Measurements from ENCODE around the gene C1orf105. TPM values are rescaled to one million over a fixed set of nuclear protein-coding genes. Genes with fewer than 3 reads are reported as not detected.

C1orf105 gene
- total RNA-seq, 1 donor from 2014 or later = not detected

DNA sequence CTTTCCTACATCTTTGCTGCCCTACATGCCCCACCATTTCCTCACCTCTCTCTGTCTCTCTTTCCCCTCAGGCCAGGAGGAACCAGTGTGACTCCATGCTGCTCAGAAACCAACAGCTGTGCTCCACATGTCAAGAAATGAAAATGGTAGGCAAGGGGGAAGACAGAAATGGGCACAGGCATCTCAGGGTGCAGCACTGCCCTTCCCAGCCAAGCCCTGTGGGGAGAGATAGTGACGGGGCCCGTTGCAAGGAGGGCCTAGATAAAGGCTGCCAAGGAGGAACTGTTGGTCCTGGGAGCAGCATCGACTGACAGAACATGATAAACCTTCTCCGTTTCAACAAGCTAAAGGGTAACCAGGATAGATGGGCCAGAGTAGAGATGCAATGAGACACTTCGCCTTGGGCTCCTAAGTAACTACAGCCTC, 35.9 kb downstream of the C1orf105 start:
- no peak for DNase-seq (ENCODE audit: low spot score)

DNA sequence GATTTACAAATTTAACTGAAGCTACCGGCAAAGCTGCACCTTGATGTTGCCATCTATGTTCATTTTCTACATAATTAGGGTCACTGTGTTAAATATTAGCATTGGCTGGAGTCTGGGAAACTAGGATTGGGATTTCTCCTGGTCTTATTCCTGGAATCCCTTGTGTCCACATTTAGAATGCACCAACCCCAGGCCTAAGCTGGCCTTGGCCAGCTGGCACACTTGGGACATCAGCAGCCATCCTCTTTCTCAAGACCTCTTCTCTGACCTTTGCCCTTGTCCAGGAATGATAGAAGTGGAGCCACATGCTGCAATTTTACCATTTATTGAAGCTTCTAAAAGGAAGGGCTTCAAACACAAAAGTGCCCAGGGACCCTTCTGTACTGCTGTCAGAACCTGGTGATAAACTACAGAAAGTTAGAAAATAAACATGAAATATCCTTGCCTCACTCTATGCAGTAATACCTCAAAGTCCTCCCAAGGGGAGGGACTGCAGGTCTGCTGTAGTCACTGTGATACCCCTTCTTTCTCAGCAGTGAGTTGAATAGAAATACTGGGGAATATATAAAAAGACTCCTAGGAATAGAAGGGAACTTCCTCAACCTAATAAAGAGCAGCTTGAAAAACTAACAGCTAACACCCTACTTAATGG, 37.1 kb downstream of the C1orf105 start:
- no peak for DNase-seq (ENCODE audit: low spot score)

DNA sequence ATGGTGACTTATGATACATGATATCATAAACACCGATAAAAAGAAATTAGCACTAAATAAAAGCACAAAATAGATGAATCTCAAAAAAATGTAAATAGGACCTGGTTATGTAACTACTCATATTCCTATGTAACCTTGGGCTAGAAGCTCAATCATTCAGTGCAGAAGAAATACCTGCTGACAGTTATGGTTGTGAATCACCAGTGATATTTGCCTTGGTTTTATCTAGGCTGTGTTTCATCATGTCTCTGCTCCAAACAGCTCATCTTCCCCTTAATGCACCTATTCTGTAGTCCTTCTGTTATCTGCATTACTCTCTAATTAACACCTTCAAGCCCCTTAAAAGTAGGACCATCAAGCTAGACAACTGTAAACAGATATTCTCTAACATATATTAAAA, 39.7 kb downstream of the C1orf105 start:
- no peak for DNase-seq (ENCODE audit: low spot score)

DNA sequence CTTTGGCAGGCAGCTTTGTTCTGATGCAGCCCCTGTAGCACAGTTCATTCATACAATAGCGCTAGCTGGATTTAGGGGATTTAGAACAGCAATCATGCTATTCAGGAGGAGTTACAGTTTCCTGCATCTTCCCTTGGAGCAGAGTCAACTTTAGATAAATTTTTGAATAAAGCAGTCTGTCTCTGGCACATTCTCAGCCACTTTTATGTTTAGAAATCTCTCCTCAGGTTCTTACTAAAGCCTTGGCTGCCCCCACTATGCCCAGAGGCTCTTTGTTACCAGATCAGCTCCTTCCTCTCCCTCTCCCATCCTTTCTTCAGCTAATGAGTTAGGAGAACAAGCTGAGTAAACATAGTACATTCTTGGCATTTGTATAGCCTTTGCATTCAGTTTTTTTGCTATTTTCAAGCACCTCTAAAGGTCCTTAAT, 40.4 kb downstream of the C1orf105 start:
- DNase-seq (ENCODE audit: low spot score) = peak; percentile 84

- no peak for DNase-seq (ENCODE audit: low spot score)
Measured at GRCh38 chr1:172465617-172466016, 45.1 kb downstream of the C1orf105 start.

- no peak for DNase-seq (ENCODE audit: low spot score)
Measured at GRCh38 chr1:172466795-172467407, 46.4 kb downstream of the C1orf105 start.

DNA sequence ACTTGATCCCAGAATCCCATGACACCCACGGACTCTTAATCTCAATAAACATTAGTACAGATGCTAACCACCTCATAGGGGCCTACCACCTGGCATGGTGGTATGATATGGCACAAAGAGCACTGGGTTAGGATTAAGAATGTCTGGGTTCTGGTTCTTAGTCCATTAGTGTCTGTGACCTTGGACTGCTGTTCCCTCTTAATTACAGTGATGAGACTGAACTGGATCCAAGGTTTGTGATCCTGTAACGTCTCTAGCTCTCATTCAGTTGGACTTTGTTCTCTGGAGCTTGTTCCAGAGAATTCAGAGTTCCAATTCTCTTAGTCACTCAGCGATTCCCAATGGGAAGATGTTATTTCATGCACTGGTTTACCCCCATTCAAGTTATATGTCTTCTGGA, 47.0 kb downstream of the C1orf105 start:
- no peak for DNase-seq (ENCODE audit: low spot score)

- peak; percentile 41 for DNase-seq (ENCODE audit: low spot score)
Measured at GRCh38 chr1:172468296-172468695, 47.8 kb downstream of the C1orf105 start.

DNA sequence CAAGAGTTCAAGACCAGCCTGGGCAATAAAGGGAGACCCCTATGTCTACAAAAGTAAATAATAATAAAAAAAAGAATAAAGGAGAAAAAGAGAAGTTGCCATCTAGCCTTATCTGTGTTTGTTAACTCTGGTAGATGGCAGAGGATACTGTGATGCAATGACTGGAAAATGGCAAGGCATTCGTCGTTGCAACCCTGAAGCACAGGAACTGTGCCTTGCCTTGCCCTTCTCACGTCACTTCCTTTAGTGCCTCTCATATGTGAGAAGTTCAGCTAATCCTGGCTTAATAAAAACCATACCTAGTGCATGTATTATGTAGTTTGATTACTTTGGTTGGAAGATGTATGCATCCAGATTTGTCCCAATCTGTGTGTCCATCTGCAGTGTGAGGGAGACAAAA, 49.2 kb downstream of the C1orf105 start:
- no peak for DNase-seq (ENCODE audit: low spot score)

GRCh38 chr1:172470149-172470548, 49.7 kb downstream of the C1orf105 start:
- DNase-seq (ENCODE audit: low spot score) = no peak

GRCh38 chr1:172471666-172472065, 51.2 kb downstream of the C1orf105 start:
- no peak for DNase-seq (ENCODE audit: low spot score)

DNA sequence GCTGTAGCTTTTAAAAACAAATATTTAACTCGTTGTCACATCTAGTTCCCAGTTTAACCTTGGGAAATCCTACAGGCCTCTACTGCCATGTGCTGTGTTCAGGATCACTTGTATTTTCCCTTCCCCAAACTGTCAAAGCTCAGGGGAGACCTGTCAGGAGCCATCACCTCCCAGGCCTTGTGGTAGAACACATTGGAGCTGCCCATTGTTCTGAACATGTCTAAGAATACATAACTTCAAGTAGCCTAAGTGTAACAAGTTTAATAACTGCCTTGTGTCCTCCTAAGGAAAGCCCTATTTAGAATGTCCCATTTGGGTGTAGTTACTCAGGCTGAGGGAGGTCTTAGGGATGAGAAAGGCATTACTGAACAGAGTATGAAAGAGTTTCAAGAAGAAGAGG, 52.0 kb downstream of the C1orf105 start:
- DNase-seq (ENCODE audit: low spot score) = no peak

GRCh38 chr1:172473302-172473701, 52.8 kb downstream of the C1orf105 start:
- no peak for DNase-seq (ENCODE audit: low spot score)

GRCh38 chr1:172473842-172474241, 53.4 kb downstream of the C1orf105 start:
- no peak for DNase-seq (ENCODE audit: low spot score)

GRCh38 chr1:172476218-172476811, 55.8 kb downstream of the C1orf105 start:
- peak; percentile 74 for DNase-seq (ENCODE audit: low spot score)

DNA sequence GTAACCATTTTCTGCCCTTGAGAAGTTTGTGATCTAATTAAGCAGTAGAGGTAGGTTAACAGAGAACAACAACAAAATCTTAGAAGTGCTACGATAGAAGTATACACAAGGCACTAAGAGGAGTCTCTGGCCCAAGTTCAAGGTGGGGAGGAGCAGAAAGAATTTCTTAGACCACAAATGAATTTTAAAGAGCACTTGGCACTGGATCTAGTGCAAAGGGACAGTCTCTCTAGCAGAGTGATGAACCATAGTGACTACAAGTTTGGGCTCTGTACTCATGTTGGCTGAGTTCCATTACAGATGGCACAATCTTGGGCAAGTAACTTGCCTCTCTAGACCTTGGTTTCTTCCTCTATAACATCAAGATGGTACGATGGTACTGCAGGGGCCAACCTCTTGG, 56.7 kb downstream of the C1orf105 start:
- DNase-seq (ENCODE audit: low spot score) = no peak

- DNase-seq (ENCODE audit: low spot score) = peak; percentile 61
Measured at GRCh38 chr1:172477741-172478140, 57.3 kb downstream of the C1orf105 start.

GRCh38 chr1:172478485-172478884, 58.0 kb downstream of the C1orf105 start:
- DNase-seq (ENCODE audit: low spot score) = no peak

GRCh38 chr1:172480431-172480830, 59.9 kb downstream of the C1orf105 start:
- DNase-seq (ENCODE audit: low spot score) = no peak

DNA sequence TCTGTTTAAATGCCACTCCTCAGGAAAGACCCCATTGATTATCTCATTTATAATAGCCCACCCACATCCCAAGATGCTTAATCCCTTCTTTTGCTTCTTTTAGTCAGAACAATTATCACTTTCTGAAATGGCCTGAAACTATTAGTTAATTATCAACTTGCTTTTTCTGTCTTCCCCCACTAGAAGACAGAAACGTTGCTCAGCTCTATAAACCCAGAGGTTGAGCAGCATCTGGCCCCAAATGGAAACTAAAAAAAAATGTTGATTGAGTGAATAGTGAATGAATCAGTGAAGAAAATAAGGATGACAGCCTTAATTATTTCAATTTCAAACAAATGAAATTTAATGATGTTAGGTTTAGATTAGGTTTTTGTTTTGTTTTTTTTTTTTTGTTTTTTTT, 61.6 kb downstream of the C1orf105 start:
- no peak for DNase-seq (ENCODE audit: low spot score)

DNA sequence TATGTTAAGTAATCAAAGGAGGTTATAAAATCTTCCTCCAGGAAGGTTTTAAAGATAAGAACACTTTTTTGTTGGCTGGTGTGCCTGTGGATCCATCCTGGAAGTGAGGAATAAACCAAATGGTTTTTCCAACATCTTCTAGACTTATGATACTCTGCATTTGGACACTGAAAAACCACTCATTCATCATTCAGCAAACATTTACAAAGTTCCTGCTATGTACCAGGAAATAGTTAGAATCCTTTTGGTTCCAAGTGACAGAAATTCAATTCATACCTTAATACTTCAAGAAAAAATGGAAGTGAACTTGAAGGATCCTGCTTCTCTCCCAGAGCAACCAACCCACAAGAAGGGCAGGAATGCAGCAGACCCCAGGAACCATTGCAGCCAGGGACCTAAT, 63.0 kb downstream of the C1orf105 start:
- no peak for DNase-seq (ENCODE audit: low spot score)

GRCh38 chr1:172484252-172484651, 63.8 kb downstream of the C1orf105 start:
- no peak for DNase-seq (ENCODE audit: low spot score)

DNA sequence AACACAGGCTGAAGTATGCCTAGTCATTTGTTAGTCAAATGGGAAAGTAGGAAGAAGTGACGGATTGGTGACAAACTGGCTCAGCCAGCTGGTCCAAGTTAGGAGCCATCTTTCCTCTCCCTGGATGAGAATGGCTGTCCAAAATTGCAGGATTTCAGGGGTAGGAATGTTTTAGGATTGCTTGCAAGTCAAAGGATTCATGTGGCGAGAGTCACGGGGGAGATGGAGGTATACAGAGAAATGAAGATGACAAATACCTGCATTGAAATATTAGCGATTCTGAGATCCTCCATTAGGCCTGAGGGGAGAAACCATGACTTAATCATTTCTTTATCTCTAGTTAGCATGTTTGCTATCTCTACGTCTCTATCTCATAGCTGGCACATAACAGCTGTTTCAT, 65.1 kb downstream of the C1orf105 start:
- DNase-seq (ENCODE audit: low spot score) = no peak
